T-helper 1 cell treated with Interleukin-12 subunit alpha and Interleukin-12 subunit beta and Interleukin-4 antibody, amounts not matched to agents 30 ng/mL and 1 ng/mL, for 36 hours (primary cell): ENCODE measurements around the gene RNGTT. TPM values are rescaled to one million over a fixed set of nuclear protein-coding genes. Genes with fewer than 3 reads are reported as not detected.
"Not testable (repeated sequence)": the region's sequence is repeated elsewhere in the genome, so short reads cannot be mapped to it uniquely, and the experiment has no call there.

Experiments used
- intact Hi-C: fragments of 100-400 bp; cut with micrococcal nuclease; formaldehyde crosslinking; loops from one replicate; pipeline ENCODE4 v1.15.1; 2024
- total RNA-seq: library from RNA; stranded (reverse); gene quantifications from 2 replicates; pipeline ENCODE4 v1.2.3, GENCODE V29; 2022

The RNGTT gene
- total RNA-seq, 1 donor from 2014 or later: 24.4 TPM

GRCh38 chr6:88825856-88826255, 137.6 kb downstream of the RNGTT start:
- intact Hi-C loops: no loop called here

- intact Hi-C loops: no loop called here
Measured at GRCh38 chr6:88823998-88824397, 139.4 kb downstream of the RNGTT start.

- intact Hi-C loops: no loop called here
Measured at GRCh38 chr6:88815491-88815890, 147.9 kb downstream of the RNGTT start.

- intact Hi-C loops: no loop called here
Measured at GRCh38 chr6:88814909-88815308, 148.5 kb downstream of the RNGTT start.

GRCh38 chr6:88813045-88813444, 150.4 kb downstream of the RNGTT start:
- intact Hi-C loops: no loop called here

- intact Hi-C loops: no loop called here
Measured at GRCh38 chr6:88810701-88811100, 152.7 kb downstream of the RNGTT start.

- intact Hi-C loops: no loop called here
Measured at GRCh38 chr6:88810089-88810488, 153.3 kb downstream of the RNGTT start.

- intact Hi-C loops: no loop called here
Measured at GRCh38 chr6:88808381-88808780, 155.0 kb downstream of the RNGTT start.

- intact Hi-C loops: no loop called here
Measured at GRCh38 chr6:88807622-88808021, 155.8 kb downstream of the RNGTT start.

- intact Hi-C loops: no loop called here
Measured at GRCh38 chr6:88806728-88807127, 156.7 kb downstream of the RNGTT start.

GRCh38 chr6:88804701-88805100, 158.7 kb downstream of the RNGTT start:
- intact Hi-C loops: no loop called here

- intact Hi-C loops: no loop called here
Measured at GRCh38 chr6:88785478-88785877, 177.9 kb downstream of the RNGTT start.

- intact Hi-C loops: loop anchor here (1.0 to 5.0 kb wide), 5 partner anchors 89 to 1714 kb away; no protein-coding TSS in a partner anchor
Measured at GRCh38 chr6:88780714-88781389, 182.6 kb downstream of the RNGTT start.

GRCh38 chr6:88775866-88776571, 187.4 kb downstream of the RNGTT start:
- intact Hi-C loops: no loop called here

- intact Hi-C loops: not testable (repeated sequence)
Measured at GRCh38 chr6:88768114-88768513, 195.3 kb downstream of the RNGTT start.

- intact Hi-C loops: no loop called here
Measured at GRCh38 chr6:88764081-88764480, 199.3 kb downstream of the RNGTT start.

GRCh38 chr6:88763160-88763559, 200.3 kb downstream of the RNGTT start:
- intact Hi-C loops: no loop called here

- intact Hi-C loops: no loop called here
Measured at GRCh38 chr6:88761237-88762031, 202.0 kb downstream of the RNGTT start.

GRCh38 chr6:88760091-88760490, 203.3 kb downstream of the RNGTT start:
- intact Hi-C loops: no loop called here

- intact Hi-C loops: no loop called here
Measured at GRCh38 chr6:88750936-88751335, 212.5 kb downstream of the RNGTT start.

GRCh38 chr6:88749849-88750248, 213.6 kb downstream of the RNGTT start:
- intact Hi-C loops: no loop called here

GRCh38 chr6:88748141-88748540, 215.3 kb downstream of the RNGTT start:
- intact Hi-C loops: no loop called here
